Suprapubic skin (tissue), 4 donors: ENCODE results near the gene CAPZA1. TPM values are rescaled to one million over a fixed set of nuclear protein-coding genes. Genes with fewer than 3 reads are reported as not detected.

Source experiments
- DNase-seq, 2 donors: peaks; one replicate each; pipeline ENCODE4 v3.0.0-alpha.2; 2019; ENCODE audit warnings: low spot score in 2 of 2
- H3K27ac ChIP-seq: fragments of 200-600 bp; sonication (generic); one replicate; pipeline ENCODE4 v1.5.1; 2019
- H3K27me3 ChIP-seq: fragments of 200-600 bp; sonication (generic); one replicate; pipeline ENCODE4 v1.5.1; 2019
- H3K36me3 ChIP-seq: fragments of 200-600 bp; sonication (generic); one replicate; pipeline ENCODE4 v1.5.1; 2019
- H3K4me1 ChIP-seq: fragments of 200-600 bp; sonication (generic); one replicate; pipeline ENCODE4 v1.5.1; 2019
- H3K4me3 ChIP-seq: fragments of 200-600 bp; sonication (generic); one replicate; pipeline ENCODE4 v1.5.1; 2019; ENCODE audit warnings: mild to moderate bottlenecking
- H3K9me3 ChIP-seq: fragments of 200-600 bp; sonication (generic); one replicate; pipeline ENCODE4 v1.5.1; 2019
- EP300 ChIP-seq: sonication (generic); formaldehyde crosslinking; IDR thresholded peaks from one replicate; pipeline ENCODE4 v1.6.1; 2017; ENCODE audit warnings: antibody characterized with exemption
- POLR2A ChIP-seq, 2 donors: fragments of 450-650 bp; IDR thresholded peaks; one replicate each; pipeline ENCODE4 v1.6.1; 2017; ENCODE audit warnings: antibody characterized with exemption in 2 of 2, mild to moderate bottlenecking in 2 of 2, moderate library complexity in 2 of 2
- POLR2AphosphoS5 ChIP-seq, 3 donors: sonication (generic); formaldehyde crosslinking; IDR thresholded peaks; one replicate each; pipeline ENCODE4 v1.6.1; 2017; ENCODE audit warnings: antibody characterized with exemption in 3 of 3
- WGBS: methylation state at CpG from one replicate; pipeline ENCODE4 v1.1.5; 2018; 5-methylcytosine and 5-hydroxymethylcytosine counted together
- total RNA-seq, 4 donors: library from RNA; depleted of rRNA; stranded (reverse); fragments of >200 nt; gene quantifications; one replicate each; pipeline ENCODE4 v1.1.0, GENCODE V29; 2016
- TF ChIP-seq, protein P1 (sequence below), 2 donors: fragments of 200-600 bp in 1 of 2; fragments of 450-650 bp in 1 of 2; sonication (generic) in 1 of 2; IDR thresholded peaks; one replicate each; pipeline ENCODE4 v1.5.1; 2016 to 2019; ENCODE audit warnings: antibody characterized with exemption in 2 of 2, mild to moderate bottlenecking in 1 of 2, moderate library complexity in 1 of 2

The CAPZA1 gene
- total RNA-seq, 4 donors from 2014 or later = 134 to 218 (median 200) TPM

GRCh38 chr1:112626887-112627286, 7.3 kb downstream of the CAPZA1 start:
- Histone ChIP-seq H3K27ac (no peak overlapping the region), H3K4me1 (peaks cover 64% of the 10 kb centered on the region), H3K27me3 (no peaks in the 10 kb centered on the region), H3K4me3 (no peak overlapping the region), H3K9me3 (no peaks in the 10 kb centered on the region), H3K36me3 (no peaks in the 10 kb centered on the region)
- TF ChIP-seq POLR2AphosphoS5 (IDR thresholded peaks at IDR 0.05) (no peak), EP300 (no peak), POLR2A (IDR thresholded peaks at IDR 0.05) (no peak)
- TF ChIP-seq, protein P1, sequence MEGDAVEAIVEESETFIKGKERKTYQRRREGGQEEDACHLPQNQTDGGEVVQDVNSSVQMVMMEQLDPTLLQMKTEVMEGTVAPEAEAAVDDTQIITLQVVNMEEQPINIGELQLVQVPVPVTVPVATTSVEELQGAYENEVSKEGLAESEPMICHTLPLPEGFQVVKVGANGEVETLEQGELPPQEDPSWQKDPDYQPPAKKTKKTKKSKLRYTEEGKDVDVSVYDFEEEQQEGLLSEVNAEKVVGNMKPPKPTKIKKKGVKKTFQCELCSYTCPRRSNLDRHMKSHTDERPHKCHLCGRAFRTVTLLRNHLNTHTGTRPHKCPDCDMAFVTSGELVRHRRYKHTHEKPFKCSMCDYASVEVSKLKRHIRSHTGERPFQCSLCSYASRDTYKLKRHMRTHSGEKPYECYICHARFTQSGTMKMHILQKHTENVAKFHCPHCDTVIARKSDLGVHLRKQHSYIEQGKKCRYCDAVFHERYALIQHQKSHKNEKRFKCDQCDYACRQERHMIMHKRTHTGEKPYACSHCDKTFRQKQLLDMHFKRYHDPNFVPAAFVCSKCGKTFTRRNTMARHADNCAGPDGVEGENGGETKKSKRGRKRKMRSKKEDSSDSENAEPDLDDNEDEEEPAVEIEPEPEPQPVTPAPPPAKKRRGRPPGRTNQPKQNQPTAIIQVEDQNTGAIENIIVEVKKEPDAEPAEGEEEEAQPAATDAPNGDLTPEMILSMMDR (IDR thresholded peaks at IDR 0.05) = no peak
- no peak for DNase-seq

DNA sequence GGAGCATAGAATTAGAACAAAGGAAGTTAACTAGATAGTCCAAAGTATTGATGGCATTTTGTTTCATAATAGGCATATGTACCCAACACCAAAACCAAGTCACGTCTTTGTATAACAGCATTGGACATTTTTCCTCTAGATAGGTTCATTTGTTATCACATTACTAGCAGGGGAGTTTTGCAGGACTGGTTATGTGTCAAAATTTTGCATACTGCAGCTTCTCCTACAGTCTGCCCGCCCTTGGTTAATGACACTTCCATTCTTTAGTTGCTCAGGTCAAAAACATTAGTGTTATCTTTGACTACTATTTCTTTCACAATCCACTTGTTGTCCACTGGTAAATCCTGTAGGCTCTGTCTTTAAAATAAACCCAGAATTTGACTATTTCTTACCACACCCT, 8.9 kb downstream of the CAPZA1 start:
- DNase-seq = no peak
- H3K27ac ChIP-seq = no peak overlapping the region
- 58% methylated on average over 2 of the region's 2 CpGs for WGBS
- H3K9me3 ChIP-seq = no peaks in the 10 kb centered on the region
- peaks cover 54% of the 10 kb centered on the region for H3K4me1 ChIP-seq
- H3K27me3 ChIP-seq = no peaks in the 10 kb centered on the region
- TF ChIP-seq, protein P1 (IDR thresholded peaks at IDR 0.05) = no peak
- no peaks in the 10 kb centered on the region for H3K36me3 ChIP-seq
- H3K4me3 ChIP-seq = no peak overlapping the region

DNA sequence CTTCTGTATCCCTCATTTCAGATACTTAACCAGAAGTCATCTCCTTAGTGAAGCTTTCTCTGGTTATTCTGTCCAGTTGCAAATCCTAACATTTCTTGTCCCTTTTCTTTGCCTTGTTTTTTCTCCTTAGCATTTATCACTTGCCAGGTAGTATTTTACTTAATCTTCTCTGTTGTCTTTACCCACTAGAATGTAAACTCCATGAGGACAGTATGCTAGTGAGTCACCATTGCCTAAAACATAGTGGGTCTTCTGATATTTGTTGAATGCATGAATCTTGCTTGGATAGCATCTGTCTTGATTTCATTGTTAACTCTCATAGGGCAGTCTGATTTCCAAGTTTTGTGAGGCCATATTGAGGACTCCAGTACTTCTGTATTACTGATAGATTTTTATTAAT, 9.6 kb downstream of the CAPZA1 start:
- Histone ChIP-seq H3K4me3 (no peak overlapping the region), H3K9me3 (no peaks in the 10 kb centered on the region), H3K27ac (no peak overlapping the region), H3K36me3 (no peaks in the 10 kb centered on the region), H3K27me3 (no peaks in the 10 kb centered on the region), H3K4me1 (peaks cover 47% of the 10 kb centered on the region)
- no peak for DNase-seq
- TF ChIP-seq EP300 (no peak), POLR2AphosphoS5 (IDR thresholded peaks at IDR 0.05) (no peak)

DNA sequence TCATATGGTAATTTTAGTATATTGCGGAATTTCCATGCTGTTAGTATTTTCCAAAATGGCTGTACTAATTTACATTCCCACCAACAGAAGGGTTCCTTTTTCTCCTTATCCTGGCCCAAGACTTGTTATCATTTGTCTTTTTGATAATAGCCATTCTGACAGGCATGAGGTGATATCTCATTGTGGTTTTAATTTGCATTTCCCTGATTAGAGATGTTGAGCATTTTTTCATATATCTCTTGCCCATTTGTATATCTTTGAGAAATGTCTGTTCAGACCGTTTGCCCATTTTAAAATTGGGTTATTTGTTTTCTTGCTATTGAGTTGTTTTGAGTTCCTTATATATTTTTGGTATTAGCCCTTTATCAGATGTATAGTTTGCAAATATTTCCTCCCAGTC, 14.0 kb downstream of the CAPZA1 start:
- no peak for DNase-seq
- no peaks in the 10 kb centered on the region for H3K9me3 ChIP-seq
- TF ChIP-seq POLR2AphosphoS5 (IDR thresholded peaks at IDR 0.05) (no peak), EP300 (no peak), POLR2A (IDR thresholded peaks at IDR 0.05) (no peak)
- TF ChIP-seq, protein P1 (IDR thresholded peaks at IDR 0.05) = no peak
- H3K36me3 ChIP-seq = no peaks in the 10 kb centered on the region
- H3K4me3 ChIP-seq = no peak overlapping the region
- no peak overlapping the region for H3K27ac ChIP-seq
- no peaks in the 10 kb centered on the region for H3K27me3 ChIP-seq
- WGBS = 84% methylated on average over 2 of the region's 2 CpGs
- H3K4me1 ChIP-seq = peaks cover 57% of the 10 kb centered on the region

DNA sequence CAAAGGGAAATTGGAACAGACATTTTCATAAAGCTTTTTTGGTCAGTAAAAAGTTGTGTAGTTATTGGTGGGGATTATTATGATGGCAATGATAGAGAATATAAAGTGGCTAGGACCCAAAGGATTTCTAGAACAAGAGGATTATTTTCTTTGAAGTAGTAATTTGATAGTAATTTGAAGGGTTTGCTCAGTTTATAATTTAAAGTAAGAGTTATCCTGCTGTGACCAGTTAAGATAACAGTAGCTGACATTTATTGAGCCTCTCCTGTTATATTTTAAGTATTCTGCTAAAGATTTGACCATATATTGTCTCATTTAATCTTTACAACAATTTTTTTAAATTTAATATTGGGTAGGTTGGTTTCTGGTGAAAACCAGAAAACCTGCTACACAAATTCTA, 14.7 kb downstream of the CAPZA1 start:
- no peak for TF ChIP-seq POLR2A (IDR thresholded peaks at IDR 0.05)
- no peak for TF ChIP-seq EP300
- TF ChIP-seq, protein P1 (IDR thresholded peaks at IDR 0.05) = no peak
- TF ChIP-seq POLR2AphosphoS5 (IDR thresholded peaks at IDR 0.05) = no peak
- H3K4me3 ChIP-seq = no peak overlapping the region
- no peaks in the 10 kb centered on the region for H3K27me3 ChIP-seq
- no peaks in the 10 kb centered on the region for H3K9me3 ChIP-seq
- no peak overlapping the region for H3K27ac ChIP-seq
- no peak for DNase-seq
- H3K36me3 ChIP-seq = no peaks in the 10 kb centered on the region
- H3K4me1 ChIP-seq = peaks cover 52% of the 10 kb centered on the region

GRCh38 chr1:112636056-112636455, 16.4 kb downstream of the CAPZA1 start:
- Histone ChIP-seq H3K36me3 (no peaks in the 10 kb centered on the region), H3K4me3 (no peak overlapping the region), H3K4me1 (peaks cover 46% of the 10 kb centered on the region), H3K9me3 (no peaks in the 10 kb centered on the region), H3K27ac (no peak overlapping the region), H3K27me3 (no peaks in the 10 kb centered on the region)
- TF ChIP-seq POLR2A (IDR thresholded peaks at IDR 0.05) = no peak
- no peak for TF ChIP-seq POLR2AphosphoS5 (IDR thresholded peaks at IDR 0.05)
- TF ChIP-seq, protein P1 (IDR thresholded peaks at IDR 0.05) = no peak
- no peak for TF ChIP-seq EP300
- DNase-seq = no peak
- 93% methylated on average over 2 of the region's 2 CpGs for WGBS
